ENCODE data around the gene COBL. TPM values are rescaled to one million over a fixed set of nuclear protein-coding genes. Genes with fewer than 3 reads are reported as not detected.
A peak's percentile ranks its signal among the peaks of the same experiment; 100 is the strongest.

The COBL gene
- total and polyA plus RNA-seq, 12 donors: 0.09 to 1.4 (median 0.53) TPM

- WGBS, 4 donors: 68 to 88% (median 80%) methylated on average over 3 of the region's 3 CpGs
- H3K36me3 ChIP-seq (replicated peaks in 1 of 2): no peaks in the 10 kb centered on the region
- no peak overlapping the region for H3K4me3 ChIP-seq
- H3K27ac ChIP-seq: no peak overlapping the region
- H3K9me3 ChIP-seq (replicated peaks in 1 of 3): no peaks in the 10 kb centered on the region
- no peaks in the 10 kb centered on the region for H3K4me1 ChIP-seq (replicated peaks in 1 of 2)
- H3K27me3 ChIP-seq: no peaks in the 10 kb centered on the region
- DNase-seq: peak in 1 of 7 donors; percentile 2
- no peak for TF ChIP-seq CTCF (IDR thresholded peaks at IDR 0.05)
- no peak for TF ChIP-seq POLR2A (IDR thresholded peaks at IDR 0.05)
- intact Hi-C loops (cut with DNase I): no loop called here
These were observed 18.6 kb downstream of the COBL start for GRCh38 chr7:51297986-51298385.

GRCh38 chr7:51295440-51296245 is 21.0 kb downstream of the COBL start:
- intact Hi-C loops (cut with DNase I): no loop called here
- TF ChIP-seq CTCF (IDR thresholded peaks at IDR 0.05) (no peak), POLR2A (IDR thresholded peaks at IDR 0.05) (no peak)
- Histone ChIP-seq H3K4me3 (no peak overlapping the region), H3K9me3 (replicated peaks in 1 of 3) (no peaks in the 10 kb centered on the region), H3K27me3 (no peaks in the 10 kb centered on the region), H3K4me1 (replicated peaks in 1 of 2) (no peaks in the 10 kb centered on the region), H3K36me3 (replicated peaks in 1 of 2) (no peaks in the 10 kb centered on the region), H3K27ac (no peak overlapping the region)
- DNase-seq: no peak
- 76 to 80% (median 79%) methylated on average over 3 of the region's 3 CpGs for WGBS, 4 donors

GRCh38 chr7:51292596-51292995 is 24.0 kb downstream of the COBL start:
- Histone ChIP-seq H3K27me3 (no peaks in the 10 kb centered on the region), H3K36me3 (replicated peaks in 1 of 2) (no peaks in the 10 kb centered on the region), H3K4me3 (no peak overlapping the region), H3K27ac (no peak overlapping the region), H3K9me3 (replicated peaks in 1 of 3) (no peaks in the 10 kb centered on the region), H3K4me1 (replicated peaks in 1 of 2) (no peaks in the 10 kb centered on the region)
- 70 to 86% (median 72%) methylated on average over 3 to 4 of the region's 4 CpGs for WGBS, 4 donors
- TF ChIP-seq POLR2A (IDR thresholded peaks at IDR 0.05) (no peak), CTCF (IDR thresholded peaks at IDR 0.05) (no peak)
- no peak for DNase-seq
- intact Hi-C loops (cut with DNase I): no loop called here

GRCh38 chr7:51290702-51291540 is 25.7 kb downstream of the COBL start:
- no peaks in the 10 kb centered on the region for H3K9me3 ChIP-seq (replicated peaks in 1 of 3)
- WGBS, 4 donors: 86 to 89% (median 87%) methylated on average over 8 to 10 of the region's 10 CpGs
- TF ChIP-seq POLR2A (IDR thresholded peaks at IDR 0.05) (no peak), CTCF (IDR thresholded peaks at IDR 0.05) (no peak)
- H3K27me3 ChIP-seq: no peaks in the 10 kb centered on the region
- H3K27ac ChIP-seq: no peak overlapping the region
- no peak for DNase-seq
- no peaks in the 10 kb centered on the region for H3K4me1 ChIP-seq (replicated peaks in 1 of 2)
- no peaks in the 10 kb centered on the region for H3K36me3 ChIP-seq (replicated peaks in 1 of 2)
- intact Hi-C loops (cut with DNase I): no loop called here
- no peak overlapping the region for H3K4me3 ChIP-seq

Measured in adrenal gland (tissue), 12 donors.